ENCODE data around the gene TNS1. TPM values are rescaled to one million over a fixed set of nuclear protein-coding genes. Genes with fewer than 3 reads are reported as not detected.

The TNS1 gene

Small RNA genes lying within 50 kb of the gene (microRNA-seq; reads per million reads assigned to microRNA genes)
- gene MIR6809, result not detected
